Measurements from ENCODE around the gene PTOV1.
"Not testable (repeated sequence)": the region's sequence is repeated elsewhere in the genome, so short reads cannot be mapped to it uniquely, and the experiment has no call there.

Gene PTOV1

GRCh38 chr19:49817964-49818648 is 32.9 kb upstream of the PTOV1 start, which contains the start of gene MED25:
MED25 (plus strand) TSS chr19:49818289; CDS start chr19:49818342, 53 bp downstream.
- Histone ChIP-seq H3K9me3 (ENCODE audit: control insufficient read depth in 5 of 5, low read length in 5 of 5) (no peaks in the 10 kb centered on the region), H3K27ac (ENCODE audit: low read depth, low read length) (peak within 1 kb of the TSS; percentile 90), H3K27me3 (ENCODE audit: control insufficient read depth in 5 of 5, insufficient read depth in 4 of 5, low read length in 5 of 5) (no peaks in the 10 kb centered on the region), H3K9ac (ENCODE audit: low read length in 5 of 5) (peak within 1 kb of the TSS; percentile 81 to 94 (median 91)), H3K4me1 (ENCODE audit: control insufficient read depth in 5 of 5, insufficient read depth in 5 of 5, low read length in 5 of 5) (peaks cover 4 to 32% (median 28%) of the 10 kb centered on the region in 5 donors), H3K4me3 (ENCODE audit: low read depth in 1 of 5, low read length in 5 of 5) (peak within 1 kb of the TSS; percentile 92 to 98 (median 94)), H3K36me3 (ENCODE audit: control insufficient read depth in 5 of 5, insufficient read depth in 5 of 5, low read length in 5 of 5) (peaks cover 0 to 8% (median 6%) of the 10 kb centered on the region in 5 donors)

GRCh38 chr19:49818649-49819370 is 32.1 kb upstream of the PTOV1 start:
- H3K27me3 ChIP-seq (ENCODE audit: control insufficient read depth in 5 of 5, insufficient read depth in 4 of 5, low read length in 5 of 5) = no peaks in the 10 kb centered on the region
- H3K36me3 ChIP-seq (ENCODE audit: control insufficient read depth in 5 of 5, insufficient read depth in 5 of 5, low read length in 5 of 5) = peaks cover 0 to 15% (median 13%) of the 10 kb centered on the region in 5 donors
- peak overlapping the region; percentile 90 for H3K27ac ChIP-seq (ENCODE audit: low read depth, low read length)
- H3K9me3 ChIP-seq (ENCODE audit: control insufficient read depth in 5 of 5, low read length in 5 of 5) = no peaks in the 10 kb centered on the region
- H3K4me3 ChIP-seq (ENCODE audit: low read depth in 1 of 5, low read length in 5 of 5) = peak overlapping the region; percentile 92 to 98 (median 94)
- H3K4me1 ChIP-seq (ENCODE audit: control insufficient read depth in 5 of 5, insufficient read depth in 5 of 5, low read length in 5 of 5) = peaks cover 2 to 30% (median 25%) of the 10 kb centered on the region in 5 donors
- peak overlapping the region; percentile 81 to 94 (median 91) for H3K9ac ChIP-seq (ENCODE audit: low read length in 5 of 5)

- Histone ChIP-seq H3K4me1 (ENCODE audit: control insufficient read depth in 5 of 5, insufficient read depth in 5 of 5, low read length in 5 of 5) (peaks cover 2 to 27% (median 22%) of the 10 kb centered on the region in 5 donors), H3K4me3 (ENCODE audit: low read depth in 1 of 5, low read length in 5 of 5) (peak overlapping the region; percentile 92 to 98 (median 94)), H3K9ac (ENCODE audit: low read length in 5 of 5) (peak overlapping the region in 4 of 5 donors; percentile 88 to 94 (median 92)), H3K36me3 (ENCODE audit: control insufficient read depth in 5 of 5, insufficient read depth in 5 of 5, low read length in 5 of 5) (peaks cover 0 to 18% (median 17%) of the 10 kb centered on the region in 5 donors)
- H3K27me3 ChIP-seq (ENCODE audit: control insufficient read depth in 5 of 5, insufficient read depth in 4 of 5, low read length in 5 of 5); H3K9me3 ChIP-seq (ENCODE audit: control insufficient read depth in 5 of 5, low read length in 5 of 5); H3K27ac ChIP-seq (ENCODE audit: low read depth, low read length): not testable (repeated sequence)
Observed at GRCh38 chr19:49819452-49820115, 31.4 kb upstream of the PTOV1 start.

GRCh38 chr19:49820125-49820524 is 30.8 kb upstream of the PTOV1 start:
- Histone ChIP-seq H3K27ac (ENCODE audit: low read depth, low read length) (no peak overlapping the region), H3K4me3 (ENCODE audit: low read depth in 1 of 5, low read length in 5 of 5) (no peak overlapping the region), H3K4me1 (ENCODE audit: control insufficient read depth in 5 of 5, insufficient read depth in 5 of 5, low read length in 5 of 5) (peaks cover 2 to 27% (median 22%) of the 10 kb centered on the region in 5 donors), H3K36me3 (ENCODE audit: control insufficient read depth in 5 of 5, insufficient read depth in 5 of 5, low read length in 5 of 5) (peaks cover 0 to 20% (median 18%) of the 10 kb centered on the region in 5 donors), H3K9ac (ENCODE audit: low read length in 5 of 5) (no peak overlapping the region), H3K9me3 (ENCODE audit: control insufficient read depth in 5 of 5, low read length in 5 of 5) (no peaks in the 10 kb centered on the region), H3K27me3 (ENCODE audit: control insufficient read depth in 5 of 5, insufficient read depth in 4 of 5, low read length in 5 of 5) (no peaks in the 10 kb centered on the region)

GRCh38 chr19:49823472-49823871 is 27.5 kb upstream of the PTOV1 start:
- Histone ChIP-seq H3K4me1 (ENCODE audit: control insufficient read depth in 5 of 5, insufficient read depth in 5 of 5, low read length in 5 of 5) (peaks cover 2 to 14% (median 12%) of the 10 kb centered on the region in 5 donors), H3K36me3 (ENCODE audit: control insufficient read depth in 5 of 5, insufficient read depth in 5 of 5, low read length in 5 of 5) (peaks cover 0 to 39% (median 25%) of the 10 kb centered on the region in 5 donors), H3K9me3 (ENCODE audit: control insufficient read depth in 5 of 5, low read length in 5 of 5) (no peaks in the 10 kb centered on the region), H3K27ac (ENCODE audit: low read depth, low read length) (no peak overlapping the region), H3K27me3 (ENCODE audit: control insufficient read depth in 5 of 5, insufficient read depth in 4 of 5, low read length in 5 of 5) (no peaks in the 10 kb centered on the region), H3K9ac (ENCODE audit: low read length in 5 of 5) (no peak overlapping the region), H3K4me3 (ENCODE audit: low read depth in 1 of 5, low read length in 5 of 5) (no peak overlapping the region)

GRCh38 chr19:49824662-49825061 is 26.3 kb upstream of the PTOV1 start:
- H3K27me3 ChIP-seq (ENCODE audit: control insufficient read depth in 5 of 5, insufficient read depth in 4 of 5, low read length in 5 of 5) = no peaks in the 10 kb centered on the region
- H3K9ac ChIP-seq (ENCODE audit: low read length in 5 of 5) = no peak overlapping the region
- peaks cover 0 to 51% (median 35%) of the 10 kb centered on the region in 5 donors for H3K36me3 ChIP-seq (ENCODE audit: control insufficient read depth in 5 of 5, insufficient read depth in 5 of 5, low read length in 5 of 5)
- H3K4me3 ChIP-seq (ENCODE audit: low read depth in 1 of 5, low read length in 5 of 5) = no peak overlapping the region
- H3K9me3 ChIP-seq (ENCODE audit: control insufficient read depth in 5 of 5, low read length in 5 of 5) = no peaks in the 10 kb centered on the region
- H3K4me1 ChIP-seq (ENCODE audit: control insufficient read depth in 5 of 5, insufficient read depth in 5 of 5, low read length in 5 of 5) = peaks cover 0 to 3% (median under 1%) of the 10 kb centered on the region in 5 donors
- H3K27ac ChIP-seq (ENCODE audit: low read depth, low read length) = no peak overlapping the region

- Histone ChIP-seq H3K27me3 (ENCODE audit: control insufficient read depth in 5 of 5, insufficient read depth in 4 of 5, low read length in 5 of 5) (no peaks in the 10 kb centered on the region), H3K4me3 (ENCODE audit: low read depth in 1 of 5, low read length in 5 of 5) (no peak overlapping the region), H3K9me3 (ENCODE audit: control insufficient read depth in 5 of 5, low read length in 5 of 5) (no peaks in the 10 kb centered on the region), H3K9ac (ENCODE audit: low read length in 5 of 5) (no peak overlapping the region), H3K4me1 (ENCODE audit: control insufficient read depth in 5 of 5, insufficient read depth in 5 of 5, low read length in 5 of 5) (no peaks in the 10 kb centered on the region), H3K27ac (ENCODE audit: low read depth, low read length) (no peak overlapping the region), H3K36me3 (ENCODE audit: control insufficient read depth in 5 of 5, insufficient read depth in 5 of 5, low read length in 5 of 5) (peaks cover 0 to 70% (median 52%) of the 10 kb centered on the region in 5 donors)
Observed at GRCh38 chr19:49827034-49827433, 23.9 kb upstream of the PTOV1 start.

- Histone ChIP-seq H3K27me3 (ENCODE audit: control insufficient read depth in 5 of 5, insufficient read depth in 4 of 5, low read length in 5 of 5) (no peaks in the 10 kb centered on the region), H3K36me3 (ENCODE audit: control insufficient read depth in 5 of 5, insufficient read depth in 5 of 5, low read length in 5 of 5) (peaks cover 0 to 79% (median 61%) of the 10 kb centered on the region in 5 donors), H3K27ac (ENCODE audit: low read depth, low read length) (no peak overlapping the region), H3K4me3 (ENCODE audit: low read depth in 1 of 5, low read length in 5 of 5) (no peak overlapping the region), H3K9me3 (ENCODE audit: control insufficient read depth in 5 of 5, low read length in 5 of 5) (no peaks in the 10 kb centered on the region), H3K9ac (ENCODE audit: low read length in 5 of 5) (no peak overlapping the region), H3K4me1 (ENCODE audit: control insufficient read depth in 5 of 5, insufficient read depth in 5 of 5, low read length in 5 of 5) (no peaks in the 10 kb centered on the region)
Observed at GRCh38 chr19:49829200-49829599, 21.8 kb upstream of the PTOV1 start.

- Histone ChIP-seq H3K9me3 (ENCODE audit: control insufficient read depth in 5 of 5, low read length in 5 of 5) (no peaks in the 10 kb centered on the region), H3K27ac (ENCODE audit: low read depth, low read length) (no peak overlapping the region), H3K4me1 (ENCODE audit: control insufficient read depth in 5 of 5, insufficient read depth in 5 of 5, low read length in 5 of 5) (no peaks in the 10 kb centered on the region), H3K36me3 (ENCODE audit: control insufficient read depth in 5 of 5, insufficient read depth in 5 of 5, low read length in 5 of 5) (peaks cover 0 to 81% (median 66%) of the 10 kb centered on the region in 5 donors), H3K27me3 (ENCODE audit: control insufficient read depth in 5 of 5, insufficient read depth in 4 of 5, low read length in 5 of 5) (no peaks in the 10 kb centered on the region), H3K9ac (ENCODE audit: low read length in 5 of 5) (no peak overlapping the region), H3K4me3 (ENCODE audit: low read depth in 1 of 5, low read length in 5 of 5) (no peak overlapping the region)
Observed at GRCh38 chr19:49829721-49830120, 21.2 kb upstream of the PTOV1 start.
